OCI-LY1 (cell line): ENCODE results near the gene LYZL2.

Source experiments
- EZH2 ChIP-seq: fragments of 200-600 bp; sonication (generic), shearing (Covaris generic); IDR thresholded peaks from 2 replicates; pipeline ENCODE4 v1.8.0; 2017; ENCODE audit warnings: borderline replicate concordance, mixed run types, mild to moderate bottlenecking, antibody characterized with exemption, low read length, moderate library complexity, mixed read lengths
- TF ChIP-seq, protein P1 (sequence below): fragments of 200-600 bp; sonication (generic), shearing (Covaris generic); IDR thresholded peaks from 2 replicates; pipeline ENCODE4 v1.5.1; 2017; ENCODE audit warnings: mild to moderate bottlenecking, antibody characterized with exemption, low read length, moderate library complexity, mixed read lengths

DNA sequence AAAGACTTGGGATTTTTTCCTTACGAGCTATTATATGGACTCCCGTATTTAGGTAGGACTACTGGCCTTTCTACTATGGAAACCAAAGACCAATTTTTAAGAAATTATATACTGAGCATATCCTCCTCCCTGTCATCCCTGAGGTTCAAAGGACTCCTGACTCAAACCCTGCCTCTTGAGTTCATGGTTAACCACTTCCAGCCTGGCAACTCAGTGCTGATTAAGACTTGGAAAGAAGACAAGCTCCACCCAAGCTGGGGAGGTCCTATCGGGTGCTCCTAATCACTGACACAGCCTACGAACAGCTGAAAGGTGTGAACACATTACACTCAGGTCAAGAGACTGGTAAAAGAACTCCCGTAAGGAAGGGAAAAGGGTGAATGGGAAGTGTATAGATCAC lies 66.8 kb downstream of the LYZL2 start:
- TF ChIP-seq EZH2 = no peak
- TF ChIP-seq, protein P1, sequence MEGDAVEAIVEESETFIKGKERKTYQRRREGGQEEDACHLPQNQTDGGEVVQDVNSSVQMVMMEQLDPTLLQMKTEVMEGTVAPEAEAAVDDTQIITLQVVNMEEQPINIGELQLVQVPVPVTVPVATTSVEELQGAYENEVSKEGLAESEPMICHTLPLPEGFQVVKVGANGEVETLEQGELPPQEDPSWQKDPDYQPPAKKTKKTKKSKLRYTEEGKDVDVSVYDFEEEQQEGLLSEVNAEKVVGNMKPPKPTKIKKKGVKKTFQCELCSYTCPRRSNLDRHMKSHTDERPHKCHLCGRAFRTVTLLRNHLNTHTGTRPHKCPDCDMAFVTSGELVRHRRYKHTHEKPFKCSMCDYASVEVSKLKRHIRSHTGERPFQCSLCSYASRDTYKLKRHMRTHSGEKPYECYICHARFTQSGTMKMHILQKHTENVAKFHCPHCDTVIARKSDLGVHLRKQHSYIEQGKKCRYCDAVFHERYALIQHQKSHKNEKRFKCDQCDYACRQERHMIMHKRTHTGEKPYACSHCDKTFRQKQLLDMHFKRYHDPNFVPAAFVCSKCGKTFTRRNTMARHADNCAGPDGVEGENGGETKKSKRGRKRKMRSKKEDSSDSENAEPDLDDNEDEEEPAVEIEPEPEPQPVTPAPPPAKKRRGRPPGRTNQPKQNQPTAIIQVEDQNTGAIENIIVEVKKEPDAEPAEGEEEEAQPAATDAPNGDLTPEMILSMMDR = no peak
